ENCODE data around the gene MAMDC2. TPM values are rescaled to one million over a fixed set of nuclear protein-coding genes. Genes with fewer than 3 reads are reported as not detected.

The MAMDC2 gene
- total RNA-seq, 2 donors from 2014 or later = not detected

- Mint-ChIP-seq H3K27me3 (peaks cover 6 to 42% of the 10 kb centered on the region in 2 donors), H3K4me1 (ENCODE audit: low read depth in 2 of 2) (no peaks in the 10 kb centered on the region), H3K27ac (no peak overlapping the region), H3K9me3 (no peaks in the 10 kb centered on the region), H3K36me3 (no peaks in the 10 kb centered on the region), H3K4me3 (no peak overlapping the region)
- ATAC-seq (no peak), DNase-seq (ENCODE audit: low spot score) (no peak)
These were observed 17.3 kb downstream of the MAMDC2 start for GRCh38 chr9:70060883-70061507.

DNA sequence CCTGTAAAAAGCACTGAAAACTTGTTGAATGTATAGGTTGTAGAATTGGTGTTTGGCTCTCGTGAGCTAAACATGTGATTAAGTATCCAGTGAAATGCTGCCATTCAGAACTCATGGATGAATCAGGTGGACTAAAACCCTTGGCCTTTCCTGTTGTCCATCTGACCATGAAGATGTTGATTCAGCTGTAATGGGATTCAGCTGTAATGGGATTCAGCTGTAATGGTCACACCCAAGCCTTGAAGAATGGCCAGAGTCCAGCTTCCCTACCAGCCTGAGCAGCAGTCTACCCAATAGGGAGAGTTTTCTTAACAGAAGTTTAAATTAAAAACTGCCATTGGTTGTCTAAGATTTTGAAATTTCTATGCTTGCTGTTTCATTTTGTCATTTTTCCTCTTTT is 18.1 kb downstream of the MAMDC2 start:
- Mint-ChIP-seq H3K36me3 (no peaks in the 10 kb centered on the region), H3K4me3 (no peak overlapping the region), H3K9me3 (no peaks in the 10 kb centered on the region), H3K27ac (no peak overlapping the region), H3K27me3 (peaks cover 7 to 50% of the 10 kb centered on the region in 2 donors), H3K4me1 (ENCODE audit: low read depth in 2 of 2) (no peaks in the 10 kb centered on the region)
- ATAC-seq = no peak
- DNase-seq (ENCODE audit: low spot score) = no peak

- DNase-seq (ENCODE audit: low spot score) (no peak), ATAC-seq (no peak)
- Mint-ChIP-seq H3K27me3 (peaks cover 7 to 51% of the 10 kb centered on the region in 2 donors), H3K4me1 (ENCODE audit: low read depth in 2 of 2) (no peaks in the 10 kb centered on the region), H3K27ac (no peak overlapping the region), H3K36me3 (no peaks in the 10 kb centered on the region), H3K9me3 (no peaks in the 10 kb centered on the region), H3K4me3 (no peak overlapping the region)
These were observed 20.8 kb downstream of the MAMDC2 start for GRCh38 chr9:70064496-70064895.

GRCh38 chr9:70065572-70065971 is 21.9 kb downstream of the MAMDC2 start:
- Mint-ChIP-seq H3K36me3 (no peaks in the 10 kb centered on the region), H3K9me3 (no peaks in the 10 kb centered on the region), H3K4me3 (no peak overlapping the region), H3K27me3 (peaks cover 9 to 41% of the 10 kb centered on the region in 2 donors), H3K27ac (no peak overlapping the region), H3K4me1 (ENCODE audit: low read depth in 2 of 2) (no peaks in the 10 kb centered on the region)
- ATAC-seq = no peak
- DNase-seq (ENCODE audit: low spot score) = no peak

- Mint-ChIP-seq H3K36me3 (no peaks in the 10 kb centered on the region), H3K27ac (no peak overlapping the region), H3K9me3 (no peaks in the 10 kb centered on the region), H3K4me1 (ENCODE audit: low read depth in 2 of 2) (no peaks in the 10 kb centered on the region), H3K4me3 (no peak overlapping the region), H3K27me3 (peaks cover 9 to 48% of the 10 kb centered on the region in 2 donors)
- DNase-seq (ENCODE audit: low spot score) = no peak
- ATAC-seq = no peak
These were observed 22.8 kb downstream of the MAMDC2 start for GRCh38 chr9:70066418-70066817.

- Mint-ChIP-seq H3K9me3 (no peaks in the 10 kb centered on the region), H3K36me3 (no peaks in the 10 kb centered on the region), H3K4me1 (ENCODE audit: low read depth in 2 of 2) (no peaks in the 10 kb centered on the region), H3K27me3 (peaks cover 9 to 47% of the 10 kb centered on the region in 2 donors), H3K4me3 (no peak overlapping the region), H3K27ac (no peak overlapping the region)
- no peak for ATAC-seq
- DNase-seq (ENCODE audit: low spot score) = no peak
These were observed 23.2 kb downstream of the MAMDC2 start for GRCh38 chr9:70066874-70067273.

DNA sequence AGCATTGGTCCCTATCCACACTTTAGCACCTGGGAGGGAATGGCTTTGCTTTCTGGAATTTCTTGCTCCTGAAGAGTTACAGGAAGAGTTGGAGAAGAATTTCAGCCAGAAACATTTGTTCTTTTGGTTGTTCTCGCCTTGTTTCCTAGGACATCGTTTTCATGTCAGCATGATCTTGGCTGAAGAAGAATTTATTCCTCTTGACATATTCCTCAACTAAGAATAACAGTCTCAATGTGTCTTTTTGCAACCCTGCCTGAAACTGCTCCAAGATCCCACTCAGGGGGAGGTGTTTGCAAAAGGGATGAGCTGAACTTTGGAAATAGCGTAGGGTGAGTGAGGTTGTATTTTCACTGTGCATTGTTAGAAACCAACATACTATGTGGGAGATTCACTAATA is 26.1 kb downstream of the MAMDC2 start:
- ATAC-seq (no peak), DNase-seq (ENCODE audit: low spot score) (no peak)
- Mint-ChIP-seq H3K4me3 (no peak overlapping the region), H3K36me3 (no peaks in the 10 kb centered on the region), H3K4me1 (ENCODE audit: low read depth in 2 of 2) (no peaks in the 10 kb centered on the region), H3K27me3 (peaks cover 6 to 26% of the 10 kb centered on the region in 2 donors), H3K27ac (no peak overlapping the region), H3K9me3 (no peaks in the 10 kb centered on the region)

GRCh38 chr9:70073193-70073592 is 29.5 kb downstream of the MAMDC2 start:
- no peaks in the 10 kb centered on the region for H3K9me3 Mint-ChIP-seq
- no peak for ATAC-seq

DNA sequence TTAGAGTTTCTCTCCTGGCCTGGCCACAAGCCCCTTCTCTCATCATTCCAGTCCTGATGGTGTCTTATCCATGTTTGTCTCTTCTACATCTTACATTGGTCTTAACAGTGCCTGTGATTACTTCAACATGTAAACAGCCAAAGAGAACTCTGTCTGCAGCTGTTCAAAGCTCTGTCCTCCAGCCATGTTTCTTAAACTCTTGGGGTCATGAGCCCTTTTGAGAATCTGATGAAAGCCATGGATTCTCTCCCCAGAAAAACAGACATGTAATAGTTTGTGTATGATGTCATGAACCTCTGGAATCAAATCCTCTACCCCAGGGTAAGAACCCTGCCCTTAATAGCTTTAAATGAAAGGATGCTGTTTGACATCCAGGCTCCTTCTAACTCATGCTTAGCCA is 30.1 kb downstream of the MAMDC2 start:
- Mint-ChIP-seq H3K9me3 (no peaks in the 10 kb centered on the region), H3K27me3 (peaks cover 2 to 11% of the 10 kb centered on the region in 2 donors), H3K4me1 (ENCODE audit: low read depth in 2 of 2) (no peaks in the 10 kb centered on the region), H3K27ac (no peak overlapping the region), H3K36me3 (no peaks in the 10 kb centered on the region), H3K4me3 (no peak overlapping the region)
- ATAC-seq = no peak
- no peak for DNase-seq (ENCODE audit: low spot score)

More at GRCh38 chr9:70073193-70073592, 29.5 kb downstream of the MAMDC2 start:
- no peak for DNase-seq (ENCODE audit: low spot score)
- no peaks in the 10 kb centered on the region for H3K36me3 Mint-ChIP-seq
- no peak overlapping the region for H3K4me3 Mint-ChIP-seq
- H3K4me1 Mint-ChIP-seq (ENCODE audit: low read depth in 2 of 2) = no peaks in the 10 kb centered on the region
- H3K27me3 Mint-ChIP-seq = peaks cover 2 to 11% of the 10 kb centered on the region in 2 donors
- H3K27ac Mint-ChIP-seq = no peak overlapping the region

- Mint-ChIP-seq H3K4me3 (no peak overlapping the region), H3K9me3 (no peaks in the 10 kb centered on the region), H3K27me3 (peaks cover 2 to 23% of the 10 kb centered on the region in 2 donors), H3K36me3 (no peaks in the 10 kb centered on the region), H3K27ac (no peak overlapping the region), H3K4me1 (ENCODE audit: low read depth in 2 of 2) (no peaks in the 10 kb centered on the region)
- ATAC-seq = no peak
- DNase-seq (ENCODE audit: low spot score) = no peak
These were observed 33.0 kb downstream of the MAMDC2 start for GRCh38 chr9:70076678-70077077.

DNA sequence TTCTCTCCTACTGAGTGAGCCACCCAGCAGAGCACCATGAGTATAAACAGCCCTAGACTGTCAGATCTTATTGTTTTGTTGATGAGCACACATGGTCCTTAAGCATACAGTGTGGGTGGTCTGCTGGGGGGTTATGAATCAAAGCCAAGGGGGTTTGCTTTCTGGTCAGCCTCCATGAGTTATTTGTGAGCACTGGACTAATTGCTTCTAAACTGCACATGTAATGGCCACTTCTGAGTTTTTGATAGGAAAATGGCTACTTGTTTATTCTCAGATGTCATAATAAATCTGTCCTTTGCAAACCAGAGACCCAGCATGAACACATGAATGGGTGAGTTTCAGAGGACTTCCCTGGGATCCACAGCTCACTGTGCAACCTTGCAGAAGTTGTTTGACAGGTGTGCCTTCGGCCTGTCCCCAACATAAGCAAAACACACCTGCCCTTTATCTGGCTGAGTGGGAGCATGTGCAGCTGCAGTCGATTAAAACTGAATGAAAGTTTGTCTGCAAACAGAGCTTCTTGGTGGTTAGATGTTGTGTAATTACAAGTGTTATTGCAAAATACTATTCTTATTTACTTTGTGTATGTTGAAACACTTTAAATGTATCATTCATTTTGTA is 35.9 kb downstream of the MAMDC2 start:
- no peak for ATAC-seq
- Mint-ChIP-seq H3K27me3 (peaks cover 2 to 23% of the 10 kb centered on the region in 2 donors), H3K4me1 (ENCODE audit: low read depth in 2 of 2) (no peaks in the 10 kb centered on the region), H3K9me3 (no peaks in the 10 kb centered on the region), H3K27ac (no peak overlapping the region), H3K4me3 (no peak overlapping the region), H3K36me3 (no peaks in the 10 kb centered on the region)
- DNase-seq (ENCODE audit: low spot score) = no peak

GRCh38 chr9:70080481-70081119 is 37.0 kb downstream of the MAMDC2 start:
- DNase-seq (ENCODE audit: low spot score) = no peak
- H3K4me3 Mint-ChIP-seq = no peak overlapping the region
- no peaks in the 10 kb centered on the region for H3K4me1 Mint-ChIP-seq (ENCODE audit: low read depth in 2 of 2)
- no peak overlapping the region for H3K27ac Mint-ChIP-seq
- peaks cover 5 to 23% of the 10 kb centered on the region in 2 donors for H3K27me3 Mint-ChIP-seq
- no peaks in the 10 kb centered on the region for H3K9me3 Mint-ChIP-seq
- no peak for ATAC-seq
- H3K36me3 Mint-ChIP-seq = no peaks in the 10 kb centered on the region

GRCh38 chr9:70081120-70081495 is 37.5 kb downstream of the MAMDC2 start:
- Mint-ChIP-seq H3K36me3 (no peaks in the 10 kb centered on the region), H3K9me3 (no peaks in the 10 kb centered on the region), H3K27ac (no peak overlapping the region), H3K4me1 (ENCODE audit: low read depth in 2 of 2) (no peaks in the 10 kb centered on the region), H3K4me3 (no peak overlapping the region), H3K27me3 (peaks cover 5 to 23% of the 10 kb centered on the region in 2 donors)
- ATAC-seq = no peak
- DNase-seq (ENCODE audit: low spot score) = no peak

GRCh38 chr9:70083429-70083828 is 39.8 kb downstream of the MAMDC2 start:
- Mint-ChIP-seq H3K9me3 (no peaks in the 10 kb centered on the region), H3K36me3 (no peaks in the 10 kb centered on the region), H3K27me3 (peaks cover 8 to 23% of the 10 kb centered on the region in 2 donors), H3K4me1 (ENCODE audit: low read depth in 2 of 2) (no peaks in the 10 kb centered on the region), H3K4me3 (no peak overlapping the region), H3K27ac (no peak overlapping the region)
- ATAC-seq (no peak), DNase-seq (ENCODE audit: low spot score) (no peak)
